ENCODE results near the gene MAP2K5.

Gene MAP2K5

DNA sequence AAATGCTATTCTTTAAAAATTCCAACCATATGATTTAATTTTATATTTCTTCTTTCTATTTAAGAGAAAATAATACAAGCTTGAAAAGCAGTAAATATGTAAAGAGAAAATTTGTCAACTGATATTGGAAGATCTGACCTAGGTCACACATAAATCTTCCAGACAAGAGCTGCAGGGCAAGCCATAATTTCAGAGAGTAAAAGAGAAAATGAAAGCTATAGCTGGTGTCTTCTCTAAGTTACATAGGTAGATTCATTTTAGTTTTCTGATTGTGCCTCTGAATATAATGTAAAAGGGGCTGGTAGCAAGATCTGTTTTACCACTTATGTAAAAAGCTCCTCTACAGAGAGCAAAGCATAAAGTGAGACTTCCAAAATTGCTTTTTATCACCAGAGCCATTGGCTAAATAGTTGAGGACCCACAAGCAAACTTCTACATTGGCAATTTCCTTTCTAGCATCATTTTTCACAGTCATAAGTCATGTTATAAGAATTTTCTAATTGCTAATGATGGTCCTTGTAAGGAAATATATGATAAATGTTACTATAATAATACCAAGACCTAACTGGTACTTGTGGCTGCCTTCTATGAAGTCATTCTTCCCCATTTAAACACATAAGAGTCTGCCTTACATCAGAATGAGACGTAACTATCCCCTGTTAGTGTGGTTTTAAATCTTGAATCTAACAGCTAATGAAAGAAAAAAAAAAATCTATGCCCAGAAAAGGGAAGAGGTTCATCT lies 202.0 kb downstream of the MAP2K5 start:
- no CpG with 5 or more reads among the region's 1 CpG for WGBS, 2 donors (ENCODE audit: extremely low coverage in 2 of 2, insufficient read length in 2 of 2, insufficient replicate concordance in 1 of 2)
- DNase-seq (ENCODE audit: low spot score): no peak
- Histone ChIP-seq H3K4ac (ENCODE audit: low read length) (no peak overlapping the region), H2AK5ac (ENCODE audit: low read depth, low read length) (no peak overlapping the region), H3K4me1 (ENCODE audit: control insufficient read depth in 2 of 2, insufficient read depth in 1 of 2, low read depth in 1 of 2, low read length in 2 of 2) (no peaks in the 10 kb centered on the region), H3K4me2 (ENCODE audit: insufficient read depth, low read length, poor library complexity, severe bottlenecking) (no peak overlapping the region), H3K14ac (ENCODE audit: low read length) (no peak overlapping the region), H2BK15ac (ENCODE audit: low read length) (no peak overlapping the region), H3K18ac (ENCODE audit: low read length) (no peak overlapping the region), H2AFZ (ENCODE audit: low read length) (no peak overlapping the region), H3K4me3 (ENCODE audit: low read length in 2 of 2) (no peak overlapping the region), H2BK5ac (ENCODE audit: low read length) (no peak overlapping the region), H2BK120ac (ENCODE audit: low read depth, low read length) (no peak overlapping the region), H2BK12ac (ENCODE audit: low read length) (no peak overlapping the region), H4K8ac (ENCODE audit: low read depth, low read length) (no peak overlapping the region), H3K9ac (ENCODE audit: low read depth, low read length, poor library complexity) (no peak overlapping the region), H3K9me3 (replicated peaks in 1 of 2; ENCODE audit: control insufficient read depth in 2 of 2, insufficient read depth in 1 of 2, low read depth in 1 of 2, low read length in 2 of 2) (no peaks in the 10 kb centered on the region), H3K23ac (ENCODE audit: low read depth, low read length, poor library complexity) (no peak overlapping the region), H3K79me1 (ENCODE audit: low read depth, low read length) (no peaks in the 10 kb centered on the region), H3K36me3 (replicated peaks in 1 of 2; ENCODE audit: control insufficient read depth in 2 of 2, insufficient read depth in 2 of 2, low read length in 2 of 2) (no peaks in the 10 kb centered on the region), H3K27me3 (ENCODE audit: control insufficient read depth in 3 of 3, insufficient read depth in 3 of 3, low read depth in 1 of 3, low read length in 3 of 3) (no peaks in the 10 kb centered on the region), H3K27ac (replicated peaks; ENCODE audit: low read length) (no peak overlapping the region), H4K91ac (ENCODE audit: low read depth, low read length, poor library complexity) (no peak overlapping the region)

GRCh38 chr15:67745073-67746006 lies 202.8 kb downstream of the MAP2K5 start:
- Histone ChIP-seq H4K91ac (ENCODE audit: low read depth, low read length, poor library complexity) (no peak overlapping the region), H3K4ac (ENCODE audit: low read length) (no peak overlapping the region), H3K9ac (ENCODE audit: low read depth, low read length, poor library complexity) (no peak overlapping the region), H3K4me3 (ENCODE audit: low read length in 2 of 2) (no peak overlapping the region), H3K4me1 (ENCODE audit: control insufficient read depth in 2 of 2, insufficient read depth in 1 of 2, low read depth in 1 of 2, low read length in 2 of 2) (peaks cover 0 to 2% of the 10 kb centered on the region in 2 donors), H4K8ac (ENCODE audit: low read depth, low read length) (no peak overlapping the region), H3K18ac (ENCODE audit: low read length) (no peak overlapping the region), H2BK5ac (ENCODE audit: low read length) (no peak overlapping the region), H3K36me3 (replicated peaks in 1 of 2; ENCODE audit: control insufficient read depth in 2 of 2, insufficient read depth in 2 of 2, low read length in 2 of 2) (no peaks in the 10 kb centered on the region), H2BK15ac (ENCODE audit: low read length) (no peak overlapping the region), H3K9me3 (replicated peaks in 1 of 2; ENCODE audit: control insufficient read depth in 2 of 2, insufficient read depth in 1 of 2, low read depth in 1 of 2, low read length in 2 of 2) (no peaks in the 10 kb centered on the region), H3K79me1 (ENCODE audit: low read depth, low read length) (no peaks in the 10 kb centered on the region), H2AK5ac (ENCODE audit: low read depth, low read length) (no peak overlapping the region), H3K27me3 (ENCODE audit: control insufficient read depth in 3 of 3, insufficient read depth in 3 of 3, low read depth in 1 of 3, low read length in 3 of 3) (no peaks in the 10 kb centered on the region), H3K4me2 (ENCODE audit: insufficient read depth, low read length, poor library complexity, severe bottlenecking) (no peak overlapping the region), H3K23ac (ENCODE audit: low read depth, low read length, poor library complexity) (no peak overlapping the region), H3K27ac (replicated peaks; ENCODE audit: low read length) (no peak overlapping the region), H3K14ac (ENCODE audit: low read length) (no peak overlapping the region), H2BK120ac (ENCODE audit: low read depth, low read length) (no peak overlapping the region), H2BK12ac (ENCODE audit: low read length) (no peak overlapping the region), H2AFZ (ENCODE audit: low read length) (no peak overlapping the region)
- WGBS, 2 donors (ENCODE audit: extremely low coverage in 2 of 2, insufficient read length in 2 of 2, insufficient replicate concordance in 1 of 2): no CpG with 5 or more reads among the region's 4 CpGs
- no peak for DNase-seq (ENCODE audit: low spot score)

DNA sequence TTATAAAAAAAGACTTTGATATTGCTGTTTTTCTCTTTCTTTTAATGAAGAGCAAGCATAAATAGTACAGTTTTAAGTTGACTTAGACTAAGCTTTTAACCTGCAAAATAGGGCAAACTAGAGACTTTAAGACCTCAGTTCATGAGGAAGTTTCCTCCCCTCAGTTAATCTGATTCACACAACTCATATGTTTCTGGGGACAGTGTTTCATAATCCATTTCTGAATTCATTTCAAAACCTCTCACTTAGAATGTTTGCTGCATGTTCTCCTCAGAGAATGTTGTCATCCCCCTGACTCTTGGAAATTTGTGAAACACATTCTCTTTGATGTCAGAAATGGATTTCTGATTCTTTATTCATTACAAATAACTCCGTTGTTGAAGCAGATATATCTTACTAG lies 203.5 kb downstream of the MAP2K5 start:
- no peak for DNase-seq (ENCODE audit: low spot score)
- Histone ChIP-seq H3K36me3 (replicated peaks in 1 of 2; ENCODE audit: control insufficient read depth in 2 of 2, insufficient read depth in 2 of 2, low read length in 2 of 2) (no peaks in the 10 kb centered on the region), H3K4me3 (ENCODE audit: low read length in 2 of 2) (no peak overlapping the region), H2BK15ac (ENCODE audit: low read length) (no peak overlapping the region), H3K4me2 (ENCODE audit: insufficient read depth, low read length, poor library complexity, severe bottlenecking) (no peak overlapping the region), H3K9ac (ENCODE audit: low read depth, low read length, poor library complexity) (no peak overlapping the region), H4K91ac (ENCODE audit: low read depth, low read length, poor library complexity) (no peak overlapping the region), H3K14ac (ENCODE audit: low read length) (no peak overlapping the region), H2BK120ac (ENCODE audit: low read depth, low read length) (no peak overlapping the region), H3K4me1 (ENCODE audit: control insufficient read depth in 2 of 2, insufficient read depth in 1 of 2, low read depth in 1 of 2, low read length in 2 of 2) (peaks cover 0 to 2% of the 10 kb centered on the region in 2 donors), H4K8ac (ENCODE audit: low read depth, low read length) (no peak overlapping the region), H3K4ac (ENCODE audit: low read length) (no peak overlapping the region), H2AK5ac (ENCODE audit: low read depth, low read length) (no peak overlapping the region), H2AFZ (ENCODE audit: low read length) (no peak overlapping the region), H3K9me3 (replicated peaks in 1 of 2; ENCODE audit: control insufficient read depth in 2 of 2, insufficient read depth in 1 of 2, low read depth in 1 of 2, low read length in 2 of 2) (no peaks in the 10 kb centered on the region), H3K79me1 (ENCODE audit: low read depth, low read length) (no peaks in the 10 kb centered on the region), H3K27ac (replicated peaks; ENCODE audit: low read length) (no peak overlapping the region), H2BK12ac (ENCODE audit: low read length) (no peak overlapping the region), H3K23ac (ENCODE audit: low read depth, low read length, poor library complexity) (no peak overlapping the region), H3K18ac (ENCODE audit: low read length) (no peak overlapping the region), H2BK5ac (ENCODE audit: low read length) (no peak overlapping the region), H3K27me3 (ENCODE audit: control insufficient read depth in 3 of 3, insufficient read depth in 3 of 3, low read depth in 1 of 3, low read length in 3 of 3) (no peaks in the 10 kb centered on the region)
- no CpG with 5 or more reads among the region's 1 CpG for WGBS, 2 donors (ENCODE audit: extremely low coverage in 2 of 2, insufficient read length in 2 of 2, insufficient replicate concordance in 1 of 2)

DNA sequence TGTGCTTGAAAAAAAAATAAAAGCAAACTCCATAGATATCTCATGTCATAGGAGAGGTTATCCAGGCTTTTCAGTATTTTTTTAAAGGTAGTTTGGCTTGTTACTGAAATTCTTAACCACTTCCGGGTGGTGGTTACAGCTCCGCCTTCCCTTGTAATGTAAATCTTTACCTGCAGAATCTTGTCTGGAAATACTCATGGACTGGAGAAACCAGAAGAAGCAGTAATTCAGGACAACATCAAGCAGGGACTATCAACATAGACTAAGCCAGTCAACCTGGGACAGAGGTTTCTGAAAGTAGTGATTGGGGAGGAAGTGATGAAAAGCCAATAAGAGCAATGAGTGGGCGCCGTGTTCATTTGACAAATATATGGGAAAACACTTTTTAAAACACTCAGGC lies 203.9 kb downstream of the MAP2K5 start:
- Histone ChIP-seq H3K23ac (ENCODE audit: low read depth, low read length, poor library complexity) (no peak overlapping the region), H3K4me1 (ENCODE audit: control insufficient read depth in 2 of 2, insufficient read depth in 1 of 2, low read depth in 1 of 2, low read length in 2 of 2) (peaks cover 0 to 2% of the 10 kb centered on the region in 2 donors), H3K36me3 (replicated peaks in 1 of 2; ENCODE audit: control insufficient read depth in 2 of 2, insufficient read depth in 2 of 2, low read length in 2 of 2) (no peaks in the 10 kb centered on the region), H4K8ac (ENCODE audit: low read depth, low read length) (no peak overlapping the region), H3K27ac (replicated peaks; ENCODE audit: low read length) (no peak overlapping the region), H3K14ac (ENCODE audit: low read length) (no peak overlapping the region), H3K9ac (ENCODE audit: low read depth, low read length, poor library complexity) (no peak overlapping the region), H3K18ac (ENCODE audit: low read length) (no peak overlapping the region), H2BK15ac (ENCODE audit: low read length) (no peak overlapping the region), H2AFZ (ENCODE audit: low read length) (no peak overlapping the region), H3K4me3 (ENCODE audit: low read length in 2 of 2) (no peak overlapping the region), H4K91ac (ENCODE audit: low read depth, low read length, poor library complexity) (no peak overlapping the region), H3K9me3 (replicated peaks in 1 of 2; ENCODE audit: control insufficient read depth in 2 of 2, insufficient read depth in 1 of 2, low read depth in 1 of 2, low read length in 2 of 2) (no peaks in the 10 kb centered on the region), H2BK5ac (ENCODE audit: low read length) (no peak overlapping the region), H3K4ac (ENCODE audit: low read length) (no peak overlapping the region), H3K27me3 (ENCODE audit: control insufficient read depth in 3 of 3, insufficient read depth in 3 of 3, low read depth in 1 of 3, low read length in 3 of 3) (no peaks in the 10 kb centered on the region), H3K4me2 (ENCODE audit: insufficient read depth, low read length, poor library complexity, severe bottlenecking) (no peak overlapping the region), H2BK12ac (ENCODE audit: low read length) (no peak overlapping the region), H2AK5ac (ENCODE audit: low read depth, low read length) (no peak overlapping the region), H2BK120ac (ENCODE audit: low read depth, low read length) (no peak overlapping the region), H3K79me1 (ENCODE audit: low read depth, low read length) (no peaks in the 10 kb centered on the region)
- no peak for DNase-seq (ENCODE audit: low spot score)
- no CpG with 5 or more reads among the region's 4 CpGs for WGBS, 2 donors (ENCODE audit: extremely low coverage in 2 of 2, insufficient read length in 2 of 2, insufficient replicate concordance in 1 of 2)

Measured in neuronal stem cell (in vitro differentiated cells).